CD4-positive, alpha-beta memory T cell (primary cell): ENCODE measurements around the gene TMEM231. TPM values are rescaled to one million over a fixed set of nuclear protein-coding genes. Genes with fewer than 3 reads are reported as not detected.
"Not testable (repeated sequence)": the region's sequence is repeated elsewhere in the genome, so short reads cannot be mapped to it uniquely, and the experiment has no call there.

Experiments
- CTCF ChIA-PET: fragments of 350-600 bp; sonication (Branson Sonifier 250); formaldehyde crosslinking; loops from one replicate; lab custom pipeline; 2021; ENCODE audit warnings: inconsistent platforms; ENCODE audit not compliant: partially characterized antibody; lab: Charles Lee
- POLR2A ChIA-PET: fragments of 350-600 bp; sonication (Branson Sonifier 250); formaldehyde crosslinking; loops from one replicate; lab custom pipeline; 2021; ENCODE audit not compliant: partially characterized antibody; lab: Charles Lee
- DNase-seq, 5 donors: peaks; one replicate each; pipeline versions ENCODE4 v3.0.0 to v3.0.0-alpha.2; 2020 to 2022; ENCODE audit warnings: mixed read lengths in 1 of 5
- H3K27ac ChIP-seq: one replicate; pipeline ENCODE4 v1.7.0; 2013; ENCODE audit warnings: low read depth, low read length
- H3K27me3 ChIP-seq: 2 replicates; pipeline ENCODE4 v1.7.0; 2013; ENCODE audit warnings: mild to moderate bottlenecking, low read length, moderate library complexity; ENCODE audit not compliant: insufficient read depth
- H3K36me3 ChIP-seq: 2 replicates; pipeline ENCODE4 v1.7.0; 2013; ENCODE audit warnings: mild to moderate bottlenecking, low read length, moderate library complexity; ENCODE audit not compliant: insufficient read depth
- H3K4me1 ChIP-seq: 2 replicates; pipeline ENCODE4 v1.7.0; 2013; ENCODE audit warnings: mild to moderate bottlenecking, low read length, moderate library complexity; ENCODE audit not compliant: insufficient read depth
- H3K4me3 ChIP-seq, 2 donors: one replicate each; pipeline ENCODE4 v1.7.0; 2013; ENCODE audit warnings: low read length in 2 of 2, mild to moderate bottlenecking in 1 of 2
- H3K9me3 ChIP-seq, 2 donors: one replicate each; pipeline ENCODE4 v1.7.0; 2013; ENCODE audit warnings: low read length in 2 of 2, control low read depth in 1 of 2; ENCODE audit not compliant: control insufficient read depth in 1 of 2
- H3K27ac Mint-ChIP-seq, 7 donors: one replicate each; pipeline ENCODE4 v1.8.0; 2020 to 2021; ENCODE audit warnings: mixed read lengths in 7 of 7, mild to moderate bottlenecking in 6 of 7, inconsistent platforms in 3 of 7, moderate library complexity in 3 of 7
- H3K27me3 Mint-ChIP-seq, 2 donors: one replicate each; pipeline ENCODE4 v1.8.0; 2020 to 2021; ENCODE audit warnings: mixed read lengths in 2 of 2
- H3K36me3 Mint-ChIP-seq, 2 donors: one replicate each; pipeline ENCODE4 v1.8.0; 2020 to 2021; ENCODE audit warnings: mixed read lengths in 2 of 2, inconsistent platforms in 1 of 2, mild to moderate bottlenecking in 1 of 2
- H3K4me1 Mint-ChIP-seq, 4 donors: one replicate each; pipeline ENCODE4 v1.8.0; 2020 to 2021; ENCODE audit warnings: mixed read lengths in 4 of 4, mild to moderate bottlenecking in 1 of 4
- H3K4me3 Mint-ChIP-seq, 8 donors: one replicate each; pipeline ENCODE4 v1.8.0; 2020 to 2021; ENCODE audit warnings: mixed read lengths in 8 of 8, mild to moderate bottlenecking in 7 of 8, moderate library complexity in 6 of 8, inconsistent platforms in 3 of 8
- H3K9me3 Mint-ChIP-seq, 8 donors: one replicate each; pipeline ENCODE4 v1.8.0; 2020 to 2021; ENCODE audit warnings: mixed read lengths in 8 of 8, mild to moderate bottlenecking in 5 of 8, inconsistent platforms in 3 of 8, moderate library complexity in 1 of 8
- intact Hi-C: fragments of 100-400 bp; cut with micrococcal nuclease; formaldehyde crosslinking; loops from one replicate; pipeline ENCODE4 v1.15.1; 2023
- polyA plus RNA-seq, 2 donors: library from polyadenylated mRNA; unstranded; fragments of 300-500 nt; fragmentation: Illumina TruSeq; gene quantifications; one replicate each; pipeline ENCODE4 v1.2.3, GENCODE V29; 2021
- total RNA-seq, 2 experiments: library from RNA; stranded (reverse); gene quantifications; one replicate each; pipeline ENCODE4 v1.2.3, GENCODE V29; 2021

TMEM231 gene
- total and polyA plus RNA-seq, 4 experiments from 2014 or later = 2.4 to 5.4 (median 2.8) TPM

DNA sequence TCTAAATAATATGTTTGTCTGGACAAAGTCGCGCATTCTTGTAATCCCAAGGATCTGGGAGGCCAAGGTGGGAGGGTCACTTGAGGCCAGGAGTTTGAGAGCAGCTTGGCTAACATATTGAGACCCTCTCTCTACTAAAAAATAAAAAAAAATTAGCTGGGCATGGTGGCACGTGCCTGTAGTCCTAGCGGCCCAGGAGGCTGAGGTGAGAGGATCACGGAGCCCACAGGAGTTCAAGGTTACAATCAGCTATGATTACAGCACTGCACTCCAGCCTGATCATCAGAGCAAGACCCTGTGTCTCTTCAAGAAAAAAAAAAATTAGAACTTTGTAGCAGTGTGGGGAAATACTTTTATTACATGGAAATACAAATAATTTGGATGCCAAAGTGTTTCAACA is 54.7 kb downstream of the TMEM231 start:
- H3K27me3 ChIP-seq = no peaks in the 10 kb centered on the region
- no peak overlapping the region for H3K27ac ChIP-seq
- CTCF ChIA-PET = no interaction called here
- no peaks in the 10 kb centered on the region for H3K4me1 ChIP-seq
- H3K36me3 Mint-ChIP-seq = no peaks in the 10 kb centered on the region
- POLR2A ChIA-PET = no interaction called here
- intact Hi-C loops = no loop called here
- no peaks in the 10 kb centered on the region for H3K9me3 Mint-ChIP-seq
- no peak overlapping the region for H3K4me3 Mint-ChIP-seq
- no peaks in the 10 kb centered on the region for H3K9me3 ChIP-seq
- H3K27me3 Mint-ChIP-seq = peaks cover 9 to 11% of the 10 kb centered on the region in 2 donors
- no peaks in the 10 kb centered on the region for H3K36me3 ChIP-seq
- no peak for DNase-seq
- no peak overlapping the region for H3K4me3 ChIP-seq
- H3K27ac Mint-ChIP-seq = no peak overlapping the region
- no peaks in the 10 kb centered on the region for H3K4me1 Mint-ChIP-seq

DNA sequence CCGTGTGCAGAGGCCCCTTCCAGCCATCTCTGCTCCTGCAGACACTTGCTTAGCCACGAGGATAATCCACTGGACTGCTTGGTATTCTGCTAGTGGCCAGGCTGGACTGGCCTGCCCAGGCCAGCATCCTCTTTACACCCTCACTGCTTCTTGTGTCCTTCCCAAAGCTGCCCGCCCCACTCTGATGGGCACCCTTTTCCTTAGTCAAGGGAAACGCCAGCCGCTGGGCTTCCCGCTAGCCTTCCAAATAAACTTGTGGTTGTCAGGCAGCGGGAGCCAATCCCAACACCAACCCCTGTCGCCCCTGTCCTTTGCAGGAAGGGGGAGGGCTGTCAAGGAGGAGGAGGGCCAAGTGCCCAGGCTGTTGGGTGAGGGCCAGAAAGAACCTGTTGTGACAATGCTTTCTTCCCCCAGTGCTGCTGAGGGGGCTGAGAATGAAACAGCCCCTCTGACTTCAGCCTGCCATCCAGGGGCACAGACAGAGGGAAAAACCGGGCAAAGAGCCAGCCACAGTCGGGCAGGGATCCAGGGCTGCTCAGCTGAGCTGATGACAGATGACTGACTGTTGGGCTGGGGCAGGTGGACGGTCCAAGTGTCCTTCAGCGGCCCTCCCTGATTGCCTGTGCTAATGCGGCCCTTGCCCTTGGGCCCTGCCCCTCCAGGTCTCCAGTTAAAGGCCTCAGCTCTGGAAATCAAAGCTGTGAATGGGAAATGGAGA is 57.3 kb downstream of the TMEM231 start:
- H3K27ac ChIP-seq, H3K9me3 ChIP-seq, H3K27ac Mint-ChIP-seq, H3K9me3 Mint-ChIP-seq, H3K4me3 ChIP-seq, H3K4me1 Mint-ChIP-seq, H3K36me3 ChIP-seq, intact Hi-C loops, H3K36me3 Mint-ChIP-seq, DNase-seq, H3K4me3 Mint-ChIP-seq, H3K27me3 ChIP-seq: not testable (repeated sequence)
- peaks cover 10% of the 10 kb centered on the region for H3K4me1 ChIP-seq
- CTCF ChIA-PET = interaction anchor here (1.5 kb wide), 1 partner anchor 34 kb away, joined by 3 read pairs; no protein-coding TSS in a partner anchor
- peaks cover 15 to 17% of the 10 kb centered on the region in 2 donors for H3K27me3 Mint-ChIP-seq
- POLR2A ChIA-PET = interaction anchor here (0.6 kb wide), 1 partner anchor 55 kb away, joined by 3 read pairs; no protein-coding TSS in a partner anchor

DNA sequence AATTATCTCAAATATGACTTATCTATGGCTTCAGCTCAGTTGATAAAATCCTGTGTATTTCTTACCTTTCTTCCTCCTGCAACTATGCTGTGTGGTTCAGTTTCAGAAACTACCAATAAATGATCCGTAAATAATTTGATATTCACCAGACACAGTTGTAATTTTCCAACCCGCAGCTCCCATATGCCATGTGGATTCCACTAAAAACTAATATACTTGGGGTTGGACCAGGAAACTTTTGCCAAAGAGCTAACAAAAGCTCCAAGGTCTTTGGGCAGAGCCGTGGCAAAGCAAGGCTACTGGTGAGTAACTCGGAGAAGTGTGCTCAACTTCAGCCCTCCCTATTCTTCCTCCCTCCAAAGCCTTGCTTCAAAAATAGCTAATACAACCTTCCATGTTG is 58.5 kb downstream of the TMEM231 start:
- Mint-ChIP-seq H3K4me1 (peaks cover 4 to 9% (median 7%) of the 10 kb centered on the region in 4 donors), H3K27me3 (peaks cover 20 to 23% of the 10 kb centered on the region in 2 donors), H3K27ac (no peak overlapping the region), H3K36me3 (no peaks in the 10 kb centered on the region), H3K4me3 (no peak overlapping the region), H3K9me3 (no peaks in the 10 kb centered on the region)
- Histone ChIP-seq H3K9me3 (no peaks in the 10 kb centered on the region), H3K36me3 (no peaks in the 10 kb centered on the region), H3K4me3 (no peak overlapping the region), H3K4me1 (peaks cover 10% of the 10 kb centered on the region), H3K27ac (no peak overlapping the region), H3K27me3 (no peaks in the 10 kb centered on the region)
- POLR2A ChIA-PET = no interaction called here
- intact Hi-C loops = no loop called here
- no peak for DNase-seq
- CTCF ChIA-PET = interaction anchor here (1.3 to 1.8 kb wide), 3 partner anchors 20 to 32 kb away, joined by 3 to 6 read pairs (median 4); no protein-coding TSS in a partner anchor

DNA sequence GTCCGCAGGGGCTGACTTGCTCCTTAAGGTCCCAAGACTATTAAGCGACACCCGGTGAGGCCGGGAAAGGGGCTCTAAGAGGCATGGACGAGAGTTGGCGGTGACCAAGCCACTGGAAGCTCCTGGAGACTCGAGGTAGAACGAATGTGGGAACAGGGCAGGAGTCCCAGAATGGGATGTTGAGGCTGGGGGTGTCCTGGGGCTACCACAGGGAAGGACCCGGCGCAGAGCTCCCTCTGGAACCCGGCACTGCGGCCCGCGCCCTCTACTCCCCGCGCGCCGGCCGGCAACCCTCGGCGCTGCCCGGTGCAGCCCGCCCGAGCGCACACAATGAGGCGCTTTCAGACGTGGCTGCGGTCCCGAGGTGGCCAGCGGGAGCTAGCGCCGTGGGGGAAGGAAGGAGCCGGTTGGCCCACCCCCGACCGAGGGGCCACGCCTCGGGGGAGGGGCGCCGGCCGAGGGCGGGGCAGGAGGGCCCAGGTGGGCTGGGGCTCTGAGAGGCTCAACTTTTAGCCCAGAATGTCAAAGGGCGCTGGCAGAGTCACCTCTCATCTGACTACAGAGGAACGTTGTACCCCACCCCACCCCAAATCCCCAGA is 60.9 kb downstream of the TMEM231 start, which contains the start of gene CHST6:
Gene CHST6 (minus strand): TSS at position 366 of the 599 bp plus-strand sequence. CDS start 15,613 bp downstream, outside the sequence.
- no peaks in the 10 kb centered on the region for H3K36me3 ChIP-seq
- CTCF ChIA-PET = interaction anchor here (1.1 to 1.3 kb wide), 2 partner anchors 22 to 56 kb away, joined by 3 to 6 read pairs; no protein-coding TSS in a partner anchor
- POLR2A ChIA-PET = no interaction called here
- peaks cover 24 to 26% of the 10 kb centered on the region in 2 donors for H3K27me3 Mint-ChIP-seq
- H3K36me3 Mint-ChIP-seq = no peaks in the 10 kb centered on the region
- no peaks in the 10 kb centered on the region for H3K9me3 Mint-ChIP-seq
- H3K4me3 Mint-ChIP-seq = peak within 1 kb of the TSS; percentile 26 to 74 (median 67)
- H3K4me3 ChIP-seq = no peak within 1 kb of the TSS
- peak in 2 of 5 donors; percentile 7 to 12 for DNase-seq
- H3K27ac ChIP-seq = no peak within 1 kb of the TSS
- H3K4me1 ChIP-seq = peaks cover 10% of the 10 kb centered on the region
- H3K27ac Mint-ChIP-seq = peak within 1 kb of the TSS in 1 of 7 donors; percentile 17
- H3K27me3 ChIP-seq = no peaks in the 10 kb centered on the region
- H3K9me3 ChIP-seq = no peaks in the 10 kb centered on the region
- intact Hi-C loops = no loop called here
- H3K4me1 Mint-ChIP-seq = peaks cover 4 to 9% (median 7%) of the 10 kb centered on the region in 4 donors

DNA sequence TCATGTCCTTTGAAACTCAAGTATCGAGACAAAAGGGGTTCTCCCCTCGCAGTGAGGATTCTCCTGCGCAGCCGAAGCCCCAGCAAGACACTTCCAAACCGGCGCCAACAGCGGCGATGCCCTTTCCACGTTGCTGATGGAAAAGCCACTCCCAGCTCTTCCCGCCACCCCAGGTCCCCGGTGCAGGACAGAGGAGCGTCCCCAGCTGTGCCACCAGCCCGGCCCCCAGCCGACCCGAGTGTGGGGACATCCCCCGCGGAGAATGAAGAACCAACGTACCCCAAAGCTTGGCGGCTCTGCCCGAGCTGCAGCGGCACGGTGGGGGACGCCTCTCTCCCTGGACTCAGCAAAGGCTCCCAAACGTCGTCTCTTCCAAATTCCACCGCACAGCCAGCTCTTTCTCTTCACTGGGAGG is 61.4 kb downstream of the TMEM231 start:
- peaks cover 10% of the 10 kb centered on the region for H3K4me1 ChIP-seq
- no peaks in the 10 kb centered on the region for H3K36me3 Mint-ChIP-seq
- ChIA-PET POLR2A (no interaction called here), CTCF (interaction anchor here (1.1 to 1.3 kb wide), 2 partner anchors 23 to 56 kb away, joined by 3 to 6 read pairs; no protein-coding TSS in a partner anchor)
- H3K27me3 Mint-ChIP-seq = peaks cover 23 to 26% of the 10 kb centered on the region in 2 donors
- H3K4me3 ChIP-seq = no peak overlapping the region
- H3K36me3 ChIP-seq = no peaks in the 10 kb centered on the region
- intact Hi-C loops = no loop called here
- H3K27ac Mint-ChIP-seq = peak overlapping the region in 1 of 7 donors; percentile 17
- no peaks in the 10 kb centered on the region for H3K27me3 ChIP-seq
- no peak for DNase-seq
- H3K9me3 Mint-ChIP-seq = no peaks in the 10 kb centered on the region
- H3K9me3 ChIP-seq = no peaks in the 10 kb centered on the region
- H3K27ac ChIP-seq = no peak overlapping the region
- peak overlapping the region; percentile 26 to 74 (median 67) for H3K4me3 Mint-ChIP-seq
- H3K4me1 Mint-ChIP-seq = peaks cover 4 to 9% (median 7%) of the 10 kb centered on the region in 4 donors

DNA sequence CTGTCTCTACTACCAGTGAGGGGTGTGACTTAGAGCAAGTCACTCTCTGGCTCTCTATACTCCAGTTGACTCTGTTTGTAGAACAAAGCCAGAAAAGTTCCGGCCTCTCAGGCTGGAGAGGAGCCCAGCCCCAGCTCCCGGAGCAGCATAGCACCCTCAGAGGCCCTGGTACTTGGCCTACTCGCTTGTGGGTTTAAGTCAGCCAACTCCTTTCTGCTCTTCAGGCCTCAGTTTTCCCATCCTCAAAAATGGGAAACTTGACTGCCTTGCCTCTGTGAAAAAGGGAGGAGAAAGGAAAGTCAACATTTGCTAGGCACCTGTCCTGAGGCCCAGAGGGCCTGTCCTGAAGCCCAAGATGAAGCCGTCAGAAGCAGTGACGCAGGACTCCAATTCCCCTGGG is 61.9 kb downstream of the TMEM231 start:
- DNase-seq = no peak
- Mint-ChIP-seq H3K27me3 (peaks cover 22 to 26% of the 10 kb centered on the region in 2 donors), H3K36me3 (no peaks in the 10 kb centered on the region), H3K4me3 (peak overlapping the region in 6 of 8 donors; percentile 12 to 74 (median 62)), H3K27ac (no peak overlapping the region), H3K9me3 (no peaks in the 10 kb centered on the region), H3K4me1 (peaks cover 4 to 9% (median 7%) of the 10 kb centered on the region in 4 donors)
- H3K9me3 ChIP-seq = no peaks in the 10 kb centered on the region
- H3K27me3 ChIP-seq = no peaks in the 10 kb centered on the region
- no peak overlapping the region for H3K27ac ChIP-seq
- CTCF ChIA-PET = interaction anchor here (1.1 to 1.3 kb wide), 2 partner anchors 23 to 57 kb away, joined by 3 to 6 read pairs; no protein-coding TSS in a partner anchor
- POLR2A ChIA-PET = no interaction called here
- no peak overlapping the region for H3K4me3 ChIP-seq
- H3K36me3 ChIP-seq = no peaks in the 10 kb centered on the region
- intact Hi-C loops = no loop called here
- H3K4me1 ChIP-seq = peaks cover 10% of the 10 kb centered on the region

DNA sequence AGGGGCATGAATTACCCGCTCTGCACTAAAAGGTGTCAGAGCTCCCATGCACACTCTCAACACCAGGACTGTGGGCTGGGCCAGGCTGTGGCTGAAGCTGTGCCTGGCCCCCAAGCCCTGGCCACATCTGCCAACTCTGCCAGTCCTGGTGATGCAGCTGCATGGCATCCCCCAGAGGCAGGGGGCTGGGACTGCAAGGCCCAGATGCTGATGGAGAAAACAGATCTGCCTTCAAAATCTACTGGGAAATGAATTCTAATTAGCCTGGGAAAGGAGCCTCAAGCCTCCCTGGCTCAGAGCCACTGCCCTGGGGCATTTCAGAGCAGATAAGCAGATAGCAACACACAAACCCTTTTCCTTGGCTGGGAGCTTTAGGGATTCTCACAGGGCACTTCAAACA is 64.2 kb downstream of the TMEM231 start:
- peaks cover 25 to 27% of the 10 kb centered on the region in 2 donors for H3K27me3 Mint-ChIP-seq
- H3K27ac Mint-ChIP-seq = peak overlapping the region in 1 of 7 donors; percentile 19
- H3K4me3 ChIP-seq = no peak overlapping the region
- DNase-seq = no peak
- no peaks in the 10 kb centered on the region for H3K36me3 Mint-ChIP-seq
- no peaks in the 10 kb centered on the region for H3K27me3 ChIP-seq
- no peaks in the 10 kb centered on the region for H3K36me3 ChIP-seq
- peak overlapping the region in 1 of 8 donors; percentile 33 for H3K4me3 Mint-ChIP-seq
- H3K9me3 ChIP-seq = no peaks in the 10 kb centered on the region
- peaks cover 10% of the 10 kb centered on the region for H3K4me1 ChIP-seq
- no peaks in the 10 kb centered on the region for H3K9me3 Mint-ChIP-seq
- POLR2A ChIA-PET = no interaction called here
- intact Hi-C loops = no loop called here
- peaks cover 4 to 9% (median 7%) of the 10 kb centered on the region in 4 donors for H3K4me1 Mint-ChIP-seq
- CTCF ChIA-PET = no interaction called here
- no peak overlapping the region for H3K27ac ChIP-seq
